Neural progenitor cell (in vitro differentiated cells): ENCODE data around the gene UBE2QL1. TPM values are rescaled to one million over a fixed set of nuclear protein-coding genes. Genes with fewer than 3 reads are reported as not detected.

ENCODE experiments used
- DNase-seq: peaks from one replicate; pipeline ENCODE4 v3.0.0-alpha.2; 2016; ENCODE audit warnings: low spot score
- H2AFZ ChIP-seq: fragments of 200-600 bp; sonication (generic); replicated peaks from 2 replicates; pipeline ENCODE4 v1.6.1; 2016; ENCODE audit warnings: antibody characterized with exemption
- H3F3A ChIP-seq: fragments of 200-600 bp; sonication (generic); 2 replicates; pipeline ENCODE4 v1.6.1; 2016; ENCODE audit warnings: antibody characterized with exemption, low read depth
- H3K27ac ChIP-seq: fragments of 200-600 bp; sonication (generic); 2 replicates; pipeline ENCODE4 v1.5.1; 2016; ENCODE audit warnings: mild to moderate bottlenecking
- H3K27me3 ChIP-seq: fragments of 200-600 bp; sonication (generic); 2 replicates; pipeline ENCODE4 v1.6.1; 2016; ENCODE audit warnings: mild to moderate bottlenecking, moderate library complexity
- H3K36me3 ChIP-seq: fragments of 200-600 bp; sonication (generic); 2 replicates; pipeline ENCODE4 v1.5.1; 2016
- H3K4me1 ChIP-seq: fragments of 200-600 bp; sonication (generic); 2 replicates; pipeline ENCODE4 v1.6.1; 2016; ENCODE audit warnings: mixed run types
- H3K4me2 ChIP-seq: fragments of 200-600 bp; sonication (generic); 2 replicates; pipeline ENCODE4 v1.6.1; 2016
- H3K4me3 ChIP-seq: fragments of 200-600 bp; sonication (generic); 2 replicates; pipeline ENCODE4 v1.5.1; 2016
- H3K79me2 ChIP-seq: fragments of 200-600 bp; sonication (generic); 2 replicates; pipeline ENCODE4 v1.6.1; 2016; ENCODE audit warnings: low read depth
- H3K9ac ChIP-seq: fragments of 200-600 bp; sonication (generic); 2 replicates; pipeline ENCODE4 v1.6.1; 2016
- H3K9me3 ChIP-seq: fragments of 200-600 bp; sonication (generic); 2 replicates; pipeline ENCODE4 v1.5.1; 2016; ENCODE audit warnings: low read depth
- H4K20me1 ChIP-seq: fragments of 200-600 bp; sonication (generic); 2 replicates; pipeline ENCODE4 v1.6.1; 2016; ENCODE audit warnings: low read depth
- H3K27ac Mint-ChIP-seq: 3 replicates; pipeline ENCODE4 v1.8.0; 2021; ENCODE audit warnings: mixed read lengths
- H3K27me3 Mint-ChIP-seq: 2 replicates; pipeline ENCODE4 v1.8.0; 2022; ENCODE audit warnings: low read depth, mild to moderate bottlenecking, inconsistent platforms, moderate library complexity, mixed read lengths; ENCODE audit not compliant: insufficient read depth
- H3K36me3 Mint-ChIP-seq: 3 replicates; pipeline ENCODE4 v1.8.0; 2021; ENCODE audit warnings: mixed read lengths
- H3K4me1 Mint-ChIP-seq: 3 replicates; pipeline ENCODE4 v1.8.0; 2021; ENCODE audit warnings: mixed read lengths
- H3K4me3 Mint-ChIP-seq: 3 replicates; pipeline ENCODE4 v1.8.0; 2021; ENCODE audit warnings: mild to moderate bottlenecking, moderate library complexity, mixed read lengths
- H3K9me3 Mint-ChIP-seq: 3 replicates; pipeline ENCODE4 v1.8.0; 2020; ENCODE audit warnings: mixed read lengths
- CTCF ChIP-seq: fragments of 200-600 bp; sonication (generic); IDR thresholded peaks from 2 replicates; pipeline ENCODE4 v1.5.1; 2017; ENCODE audit warnings: antibody characterized with exemption, mild to moderate bottlenecking
- EZH2 ChIP-seq: fragments of 200-600 bp; sonication (generic); IDR thresholded peaks from 2 replicates; pipeline ENCODE4 v1.6.1; 2017; ENCODE audit warnings: antibody characterized with exemption, mild to moderate bottlenecking, moderate library complexity
- EZH2phosphoT487 ChIP-seq: fragments of 200-600 bp; sonication (generic); IDR thresholded peaks from 2 replicates; pipeline ENCODE4 v1.6.1; 2017; ENCODE audit warnings: antibody characterized with exemption
- total RNA-seq: library from RNA; depleted of rRNA; stranded (reverse); fragments of >200 nt; gene quantifications from 2 replicates; pipeline ENCODE4 v1.2.3, GENCODE V29; 2015; ENCODE audit warnings: low replicate concordance

UBE2QL1 gene
- total RNA-seq, 1 donor from 2014 or later, result 0.30 TPM

DNA sequence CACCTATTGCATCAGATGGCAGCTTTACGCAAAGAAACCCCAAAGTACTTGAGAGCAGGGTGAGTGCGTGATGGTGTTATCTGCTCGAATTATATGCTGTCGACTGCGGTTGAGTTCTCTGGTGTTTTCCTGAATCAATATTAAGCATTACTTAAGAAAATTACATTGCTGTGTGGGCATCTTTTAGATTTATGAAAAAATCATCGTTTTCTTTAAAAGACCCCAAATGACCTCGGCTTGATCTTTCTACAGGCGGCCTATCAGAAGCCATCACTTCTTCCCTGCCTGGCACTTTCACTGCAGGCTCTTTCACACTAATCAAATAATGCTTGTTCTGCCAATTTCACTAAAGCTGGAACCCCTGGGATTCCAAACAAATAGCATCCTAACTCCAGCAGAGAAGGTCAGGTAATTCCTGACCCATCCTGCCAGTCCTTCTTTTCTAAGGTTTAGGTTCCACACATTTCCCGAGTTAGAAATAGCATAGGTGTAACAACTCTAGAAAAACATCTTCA is 1.7 kb downstream of the UBE2QL1 start:
- Histone ChIP-seq H3K4me1 (peaks cover 28% of the 10 kb centered on the region), H3K9ac (no peak overlapping the region), H3K27ac (no peak overlapping the region), H2AFZ (no peak overlapping the region), H3K79me2 (no peaks in the 10 kb centered on the region), H4K20me1 (peaks cover 22% of the 10 kb centered on the region), H3K27me3 (peaks cover 91% of the 10 kb centered on the region), H3K4me3 (peak overlapping the region; percentile 25), H3K4me2 (peak overlapping the region; percentile 91), H3F3A (peaks cover 25% of the 10 kb centered on the region), H3K36me3 (no peaks in the 10 kb centered on the region), H3K9me3 (no peaks in the 10 kb centered on the region)
- TF ChIP-seq EZH2 (no peak), EZH2phosphoT487 (no peak), CTCF (no peak)
- peaks cover 16% of the 10 kb centered on the region for H3K27me3 Mint-ChIP-seq
- peak; percentile 53 for DNase-seq
- peak overlapping the region; percentile 85 for H3K4me3 Mint-ChIP-seq
- no peaks in the 10 kb centered on the region for H3K9me3 Mint-ChIP-seq
- H3K27ac Mint-ChIP-seq, result no peak overlapping the region
- peaks cover 27% of the 10 kb centered on the region for H3K4me1 Mint-ChIP-seq
- H3K36me3 Mint-ChIP-seq, result no peaks in the 10 kb centered on the region

GRCh38 chr5:6452622-6453504 is 4.2 kb downstream of the UBE2QL1 start:
- Histone ChIP-seq H3K4me3 (no peak overlapping the region), H3K4me1 (peaks cover 28% of the 10 kb centered on the region), H4K20me1 (peaks cover 22% of the 10 kb centered on the region), H3K79me2 (no peaks in the 10 kb centered on the region), H3K36me3 (no peaks in the 10 kb centered on the region), H3F3A (peaks cover 21% of the 10 kb centered on the region), H3K27me3 (peaks cover 99% of the 10 kb centered on the region), H2AFZ (no peak overlapping the region), H3K9me3 (no peaks in the 10 kb centered on the region), H3K4me2 (no peak overlapping the region), H3K27ac (no peak overlapping the region), H3K9ac (no peak overlapping the region)
- no peak overlapping the region for H3K4me3 Mint-ChIP-seq
- peak; percentile 15 for DNase-seq
- no peaks in the 10 kb centered on the region for H3K9me3 Mint-ChIP-seq
- peaks cover 31% of the 10 kb centered on the region for H3K27me3 Mint-ChIP-seq
- H3K4me1 Mint-ChIP-seq, result peaks cover 27% of the 10 kb centered on the region
- TF ChIP-seq CTCF (no peak), EZH2phosphoT487 (no peak), EZH2 (no peak)
- H3K27ac Mint-ChIP-seq, result no peak overlapping the region
- H3K36me3 Mint-ChIP-seq, result no peaks in the 10 kb centered on the region

DNA sequence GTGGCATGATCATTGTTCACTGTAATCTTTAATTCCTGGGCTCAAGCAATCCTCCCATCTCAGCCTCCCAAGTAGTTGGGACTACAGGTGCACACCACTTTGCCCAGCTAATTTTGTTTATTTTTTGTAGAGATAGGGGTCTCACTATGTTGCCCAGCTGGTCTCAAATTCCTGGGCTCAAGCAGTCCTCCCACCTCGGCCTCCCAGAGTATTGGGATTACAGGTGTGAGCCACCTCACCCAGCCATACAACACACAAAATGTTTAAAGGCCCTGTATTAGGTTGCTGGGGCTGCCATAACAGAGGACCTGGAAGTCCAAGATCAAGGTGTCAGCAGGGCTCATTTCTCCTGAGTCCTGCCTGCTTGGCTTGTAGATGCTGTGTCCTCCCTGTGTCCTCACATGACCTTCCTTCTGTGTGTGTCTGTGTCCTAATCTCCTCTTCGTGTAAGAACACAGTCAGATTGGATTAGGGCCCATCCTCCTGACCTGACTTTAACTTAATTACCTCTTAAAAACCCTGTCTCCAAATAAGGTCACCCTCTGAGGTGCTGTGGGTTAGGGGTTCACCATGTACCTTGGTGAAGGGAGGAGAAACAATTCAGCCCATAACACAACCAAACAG is 5.4 kb downstream of the UBE2QL1 start:
- no peak for TF ChIP-seq CTCF
- no peak for TF ChIP-seq EZH2phosphoT487
- no peak for TF ChIP-seq EZH2
- H3K4me3 ChIP-seq, result no peak overlapping the region
- H3K27me3 Mint-ChIP-seq, result peaks cover 31% of the 10 kb centered on the region
- peaks cover 30% of the 10 kb centered on the region for H3K4me1 Mint-ChIP-seq
- no peaks in the 10 kb centered on the region for H3K36me3 Mint-ChIP-seq
- H3K9me3 ChIP-seq, result no peaks in the 10 kb centered on the region
- H3K4me2 ChIP-seq, result no peak overlapping the region
- H2AFZ ChIP-seq, result no peak overlapping the region
- no peaks in the 10 kb centered on the region for H3K79me2 ChIP-seq
- peaks cover 19% of the 10 kb centered on the region for H4K20me1 ChIP-seq
- peaks cover 16% of the 10 kb centered on the region for H3F3A ChIP-seq
- no peaks in the 10 kb centered on the region for H3K9me3 Mint-ChIP-seq
- H3K9ac ChIP-seq, result no peak overlapping the region
- H3K4me1 ChIP-seq, result peaks cover 28% of the 10 kb centered on the region
- no peak overlapping the region for H3K4me3 Mint-ChIP-seq
- DNase-seq, result no peak
- H3K36me3 ChIP-seq, result no peaks in the 10 kb centered on the region
- no peak overlapping the region for H3K27ac ChIP-seq
- H3K27me3 ChIP-seq, result peaks cover 100% of the 10 kb centered on the region
- no peak overlapping the region for H3K27ac Mint-ChIP-seq
